ENCODE results near the gene MRPL20.
"Not testable (repeated sequence)": the region's sequence is repeated elsewhere in the genome, so short reads cannot be mapped to it uniquely, and the experiment has no call there.

Gene MRPL20

DNA sequence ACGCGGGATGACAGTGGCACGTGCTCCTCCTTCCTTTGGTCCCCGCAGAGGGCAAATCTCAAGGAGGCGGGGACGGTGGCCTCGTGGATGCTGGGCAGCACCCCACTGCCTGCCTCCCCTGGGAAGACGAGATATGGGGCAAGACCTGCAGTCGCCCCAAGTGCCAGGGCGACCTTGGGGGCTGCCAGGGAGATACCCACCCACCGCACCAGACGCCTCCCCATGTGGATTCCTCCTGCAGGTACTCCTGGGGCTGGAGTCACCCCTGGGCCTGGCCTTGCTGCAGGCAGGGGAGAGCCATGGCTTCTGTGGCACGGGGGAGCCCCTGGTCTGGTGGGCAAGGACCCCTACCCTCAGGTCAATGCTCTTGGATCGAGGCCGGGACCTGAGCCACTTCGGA is 26.2 kb downstream of the MRPL20 start:
- DNase-seq = no peak

DNA sequence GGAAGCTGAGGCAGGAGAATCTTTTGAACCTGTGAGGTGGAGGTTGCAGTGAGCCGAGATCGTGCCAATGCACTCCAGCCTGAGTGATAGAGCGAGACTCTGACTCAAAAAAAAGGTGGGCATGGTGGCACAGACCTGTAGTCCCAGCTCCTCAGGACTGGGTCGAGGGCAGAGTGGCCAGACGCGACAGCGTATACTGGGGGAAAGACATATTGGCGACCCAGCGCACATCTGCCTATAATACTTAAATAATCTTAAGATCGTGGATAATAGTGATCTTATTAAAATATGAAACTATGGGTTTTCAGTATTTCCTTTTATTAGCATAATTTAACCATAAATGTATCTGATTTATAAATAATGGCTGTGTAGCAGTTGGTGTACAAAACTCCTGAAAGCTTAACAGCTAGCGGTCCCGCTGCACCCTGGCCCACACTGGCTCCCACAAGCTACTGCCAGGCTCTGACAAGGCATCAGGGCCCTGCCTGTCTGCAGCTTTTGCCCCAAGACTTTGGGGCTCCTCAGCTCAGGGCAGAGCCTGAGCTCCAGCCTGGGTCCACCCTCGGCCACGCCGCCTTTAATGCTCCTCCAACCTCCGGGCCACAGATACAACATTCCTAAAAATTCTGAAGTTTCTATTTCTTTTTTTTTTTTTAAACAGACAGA is 29.4 kb downstream of the MRPL20 start:
- no peak for DNase-seq

DNA sequence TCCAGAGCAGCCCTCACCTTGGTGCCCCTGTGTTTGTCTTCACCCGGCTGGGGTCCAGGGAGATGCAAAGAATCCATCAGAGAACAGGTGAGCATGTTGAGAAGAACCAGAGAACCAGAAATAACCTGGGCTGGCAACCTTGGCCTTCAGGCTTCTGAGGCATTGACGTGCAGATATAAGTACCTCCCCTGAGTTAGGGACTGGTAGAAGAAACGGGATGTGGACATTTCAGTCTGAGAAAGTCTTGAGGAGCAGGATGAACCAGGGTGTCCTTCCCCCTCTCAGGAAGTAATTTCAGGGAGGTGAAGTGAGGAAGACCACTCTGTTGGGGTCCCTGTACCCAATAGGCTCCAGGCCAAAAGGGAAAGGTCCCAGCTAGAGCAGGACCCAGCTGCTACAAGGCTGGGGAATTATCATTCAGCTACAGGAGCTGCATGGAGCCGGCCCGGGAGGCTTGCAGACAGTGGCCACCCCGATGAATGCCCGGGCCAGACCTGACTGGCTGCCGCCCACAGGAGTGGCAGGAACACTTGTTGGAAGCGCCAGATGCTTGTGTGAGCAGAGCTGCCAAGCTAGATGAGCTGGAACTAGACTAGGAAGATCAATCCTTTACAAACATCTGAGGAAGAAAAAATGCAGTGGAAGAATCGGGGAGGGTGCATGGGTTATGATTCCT is 30.4 kb downstream of the MRPL20 start:
- no peak for DNase-seq

DNA sequence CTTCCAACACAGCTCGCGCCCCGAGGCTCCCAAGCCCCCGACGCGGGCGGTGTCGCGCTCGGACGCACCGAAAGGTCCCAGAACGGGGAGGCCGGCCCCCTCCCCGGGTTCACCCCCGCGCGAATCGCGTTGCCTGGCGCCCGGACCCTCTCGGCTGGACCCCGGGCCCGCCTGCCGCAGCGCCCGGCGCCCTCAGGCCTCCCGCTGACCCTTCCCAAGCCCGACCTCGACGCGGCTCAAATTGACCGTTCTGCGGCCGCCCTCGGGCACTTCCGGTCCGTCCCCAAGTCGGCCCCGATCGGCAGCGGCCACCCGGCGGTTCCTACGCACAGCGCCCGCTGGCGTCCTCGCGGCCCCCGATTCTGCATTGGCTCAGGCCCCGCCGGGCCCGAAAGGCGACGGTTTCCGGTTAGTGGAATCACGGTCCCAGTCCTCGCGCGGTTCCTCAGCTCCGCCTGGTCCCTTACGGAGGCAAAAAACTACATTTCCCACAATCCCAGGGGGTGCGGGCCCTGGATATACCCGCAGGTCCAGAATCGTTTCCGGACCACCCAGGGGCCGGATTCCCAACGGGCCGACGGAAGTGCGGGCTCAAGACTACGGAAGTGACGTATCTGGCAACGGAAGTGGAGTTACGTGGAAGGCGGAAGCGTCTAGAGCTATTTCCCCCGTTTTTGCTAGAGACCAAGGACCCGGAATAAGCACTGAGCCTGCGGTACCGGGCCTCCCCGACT is 32.0 kb downstream of the MRPL20 start, which contains the start of gene AURKAIP1:
Gene AURKAIP1, minus strand, starts transcription at position 279 of the 734 bp plus-strand sequence. CDS start 451 bp downstream, outside the sequence.
- peak; percentile 100 for DNase-seq

DNA sequence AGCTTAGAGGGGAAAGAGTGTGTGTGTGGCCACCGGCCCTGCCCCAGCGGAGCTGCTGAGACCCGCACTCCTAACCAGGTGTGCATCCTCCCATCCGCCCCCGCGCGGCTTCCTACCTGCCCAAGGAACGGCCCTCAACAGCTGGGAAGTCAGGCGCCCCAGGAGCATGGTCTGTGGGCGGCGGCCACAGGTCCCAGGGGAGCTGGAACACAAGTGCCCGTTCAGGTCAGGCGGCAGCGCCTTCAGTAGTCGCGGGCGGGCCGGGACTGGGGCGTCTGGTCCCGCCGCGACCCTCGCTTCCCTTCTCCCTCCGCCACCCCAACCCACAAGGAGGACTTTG is 32.5 kb downstream of the MRPL20 start:
- no peak for DNase-seq

DNA sequence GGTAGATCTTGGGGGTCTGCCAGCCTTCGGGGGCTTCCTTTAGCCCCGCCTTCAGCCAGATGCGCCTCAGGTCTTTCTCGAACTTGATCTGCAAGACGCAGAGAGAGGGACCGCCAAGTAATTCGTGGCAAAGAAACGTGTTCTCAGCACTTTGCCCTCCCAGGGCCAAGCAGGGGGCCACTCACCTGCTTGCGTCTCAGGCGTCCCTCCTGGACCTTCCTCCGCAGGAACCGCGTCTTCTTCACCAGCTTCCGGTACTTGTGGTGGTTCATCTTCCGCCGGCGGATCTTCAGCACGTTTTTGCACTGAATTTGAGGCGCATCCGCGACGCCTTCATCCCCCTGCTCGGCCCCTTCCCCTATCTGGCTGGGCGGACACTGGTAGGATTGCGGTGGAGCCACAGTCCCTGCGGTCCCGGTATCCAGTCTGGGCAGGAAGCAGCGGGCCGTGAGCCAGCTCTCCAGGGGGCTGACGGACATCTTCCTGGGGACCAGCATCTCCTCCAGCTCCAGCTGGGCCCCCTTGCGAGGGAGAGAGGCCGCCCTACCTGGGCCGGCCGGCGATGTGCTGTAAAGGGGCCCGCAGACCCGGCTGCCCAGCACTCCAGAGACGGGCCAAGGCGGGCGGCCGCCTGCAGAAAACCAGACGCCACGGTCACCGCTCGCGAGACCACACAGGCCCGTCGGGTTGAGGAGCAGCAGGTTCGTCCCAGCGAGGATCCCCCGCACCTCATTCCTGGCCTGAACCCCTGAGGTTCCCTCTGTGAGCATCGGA is 33.1 kb downstream of the MRPL20 start:
- no peak for DNase-seq

DNA sequence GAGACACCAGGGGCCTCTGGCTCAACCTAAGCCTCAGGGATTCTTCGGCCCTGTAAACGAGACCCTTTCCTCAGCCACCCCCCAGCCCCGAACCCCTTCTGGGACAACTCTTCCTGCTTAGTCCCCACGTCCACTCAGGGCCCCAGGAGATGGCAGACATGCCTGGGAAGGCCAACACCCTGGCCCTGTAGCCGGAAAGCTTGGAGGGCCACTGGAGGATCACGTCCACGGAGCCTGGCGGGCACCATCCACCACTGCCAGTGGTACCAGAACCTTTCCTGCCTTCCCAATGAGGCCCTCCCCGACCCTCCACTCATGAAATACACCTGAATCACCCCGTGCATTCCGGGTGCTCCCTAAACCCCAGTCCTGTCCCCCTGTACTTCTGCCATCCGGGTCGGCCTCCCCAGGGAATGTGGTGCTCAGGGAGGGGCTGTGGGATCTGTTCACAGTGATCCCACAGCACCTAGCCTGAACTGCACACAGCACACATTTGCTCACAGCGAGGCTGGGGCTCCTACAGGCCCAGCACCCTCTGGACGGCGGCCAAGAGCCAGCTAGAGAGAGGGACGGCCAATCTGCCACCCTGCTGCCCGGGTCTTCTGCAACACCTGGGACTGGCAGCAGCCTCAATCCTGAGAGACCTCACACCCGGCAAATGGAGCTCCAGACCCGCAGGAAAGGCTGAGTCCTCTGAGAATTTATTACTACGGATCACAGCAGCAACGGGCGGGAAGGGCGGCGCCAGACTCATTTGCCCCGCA is 33.9 kb downstream of the MRPL20 start:
- no peak for DNase-seq

DNA sequence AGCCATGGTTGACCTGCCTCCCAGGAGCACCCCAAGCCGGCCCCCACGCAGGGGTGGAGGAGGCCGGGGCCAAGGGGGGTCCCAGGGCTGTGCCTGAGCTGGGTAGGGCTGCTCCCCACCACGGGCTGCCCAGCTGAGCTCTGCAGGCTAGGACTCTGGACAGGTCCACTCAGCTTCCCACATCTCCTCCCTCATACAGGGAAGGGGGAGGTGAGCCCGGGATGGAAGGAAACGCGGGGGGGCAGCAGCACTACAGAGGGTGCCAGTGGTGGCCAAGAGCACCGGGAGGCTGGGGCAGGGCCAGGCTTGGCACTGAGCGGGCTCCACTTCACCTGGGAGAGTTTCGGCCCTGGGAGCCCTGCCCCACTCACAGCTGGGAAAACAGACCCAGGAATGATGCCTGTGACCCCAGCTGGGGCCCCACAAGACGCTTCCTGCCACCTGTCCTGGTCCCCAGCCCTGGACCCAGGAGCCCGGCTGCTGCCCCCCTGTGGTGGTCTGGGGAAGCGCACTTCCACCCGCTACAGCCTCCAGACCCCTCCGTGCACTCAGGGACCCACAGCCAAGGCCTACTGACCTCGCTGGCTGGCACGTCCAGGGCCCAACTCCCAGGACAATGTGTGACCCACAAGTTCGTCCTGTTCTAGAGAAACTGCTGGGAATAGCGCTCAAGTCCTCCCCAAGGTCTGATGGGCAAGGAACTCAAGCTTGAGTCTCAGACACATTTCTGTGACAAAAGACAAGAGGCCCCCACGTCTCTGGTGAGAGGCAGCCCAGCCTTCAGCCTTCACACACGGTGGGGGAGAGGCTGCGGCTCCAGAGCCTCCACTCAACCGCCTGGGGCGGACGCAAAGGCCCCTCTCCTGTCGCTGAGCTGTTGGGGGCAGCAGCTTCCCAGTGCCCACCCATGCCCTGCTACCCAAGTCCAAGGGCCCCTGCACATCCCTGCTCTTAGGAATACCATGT is 35.1 kb downstream of the MRPL20 start:
- peak; percentile 43 for DNase-seq

DNA sequence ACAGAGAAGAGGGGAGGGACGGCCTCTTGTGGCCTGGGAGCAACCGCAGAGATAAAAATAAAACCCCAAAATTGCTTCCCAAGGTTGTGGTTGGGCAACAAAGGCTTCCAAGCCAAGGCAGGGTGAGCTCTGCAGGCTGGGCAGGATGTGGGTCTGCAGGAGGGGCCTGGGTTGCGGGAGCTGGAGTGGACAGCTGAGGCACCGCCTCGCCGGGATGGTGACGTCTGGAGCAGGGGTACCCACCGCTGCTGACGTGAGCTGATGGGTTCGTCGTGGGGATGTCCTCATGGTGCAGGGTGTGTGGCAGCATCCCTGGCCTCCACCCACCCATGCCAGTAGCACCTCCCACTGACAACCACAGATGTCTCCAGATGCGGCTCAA is 35.7 kb downstream of the MRPL20 start:
- no peak for DNase-seq

DNA sequence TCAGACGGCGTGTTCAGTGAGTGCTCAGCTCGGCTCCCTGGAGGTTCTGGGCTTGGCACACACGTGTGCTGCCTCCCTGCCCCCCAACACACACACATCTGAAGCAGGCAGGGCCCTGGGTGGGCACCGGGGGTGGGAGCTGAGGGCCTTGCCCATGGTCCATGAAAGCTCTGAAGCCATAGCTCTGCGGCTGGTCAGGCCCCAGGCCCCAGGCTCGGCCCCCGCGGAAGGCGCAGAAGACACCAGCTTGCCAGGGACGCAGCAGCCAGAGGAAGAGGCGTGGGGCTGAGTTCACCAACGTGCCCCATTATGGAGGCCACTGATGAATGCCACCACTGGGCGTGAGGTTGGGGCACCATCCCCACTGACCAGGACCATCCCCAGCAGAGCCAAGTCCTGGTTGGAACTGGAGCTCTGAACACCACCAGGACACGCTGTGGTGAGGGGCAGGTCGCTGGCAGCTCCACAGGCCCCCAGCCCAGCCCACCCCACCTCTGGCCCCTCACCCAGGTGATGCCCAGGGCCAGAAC is 36.3 kb downstream of the MRPL20 start:
- no peak for DNase-seq

DNA sequence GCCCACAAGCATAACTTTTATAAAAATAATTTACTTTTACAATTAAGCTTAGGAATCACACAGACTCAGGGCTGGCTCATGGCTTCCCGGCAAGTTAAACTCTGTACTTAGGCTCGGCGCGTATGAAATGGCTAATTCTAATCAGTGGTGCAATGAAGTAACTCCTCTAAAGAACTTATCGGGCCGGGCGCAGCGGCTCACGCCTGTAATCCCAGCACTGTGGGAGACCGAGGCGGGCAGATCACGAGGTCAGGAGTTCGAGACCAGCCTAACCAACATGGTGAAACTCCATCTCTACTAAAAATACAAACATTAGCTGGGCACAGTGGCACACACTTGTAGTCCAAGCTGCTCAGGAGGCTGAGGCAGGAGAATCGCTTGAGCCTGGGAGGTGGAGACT is 37.0 kb downstream of the MRPL20 start:
- DNase-seq = not testable (repeated sequence)

DNA sequence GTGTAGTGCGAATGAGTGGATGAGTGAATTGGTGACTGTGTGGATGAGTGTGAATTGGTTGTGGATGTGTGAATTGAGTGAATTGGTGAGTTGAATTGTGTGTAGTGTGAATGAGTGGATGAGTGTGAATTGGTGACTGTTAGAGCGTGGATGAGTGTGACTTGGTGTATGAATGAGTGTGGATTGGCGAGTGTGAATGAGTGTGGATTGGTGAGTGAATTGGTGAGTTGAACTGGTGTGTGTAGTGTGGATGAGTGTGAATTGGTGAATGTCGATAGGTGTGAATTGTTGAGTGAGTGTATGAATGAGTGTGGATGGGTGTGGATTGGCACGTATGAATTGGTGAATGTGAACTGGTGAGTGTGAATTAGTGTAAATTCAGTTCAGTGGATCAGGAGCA is 39.8 kb downstream of the MRPL20 start:
- DNase-seq = no peak

DNA sequence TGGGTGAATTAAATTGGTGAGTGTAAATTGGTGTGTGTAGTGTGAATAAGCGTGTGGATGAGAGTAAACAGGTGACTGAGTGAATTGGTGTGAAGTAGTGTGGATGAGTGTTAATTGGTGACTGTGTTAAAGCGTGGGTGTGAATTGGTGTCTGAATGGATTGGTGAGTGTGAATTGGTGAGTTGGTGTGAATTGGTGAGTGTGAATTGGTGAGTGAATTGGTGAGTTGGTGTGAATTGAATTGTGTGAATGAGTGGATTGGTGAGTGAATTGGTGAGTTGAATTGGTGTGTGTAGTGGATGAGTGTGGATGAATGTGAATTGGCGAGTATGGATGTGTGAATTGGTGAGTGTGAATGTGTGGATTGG is 40.4 kb downstream of the MRPL20 start:
- no peak for DNase-seq

DNA sequence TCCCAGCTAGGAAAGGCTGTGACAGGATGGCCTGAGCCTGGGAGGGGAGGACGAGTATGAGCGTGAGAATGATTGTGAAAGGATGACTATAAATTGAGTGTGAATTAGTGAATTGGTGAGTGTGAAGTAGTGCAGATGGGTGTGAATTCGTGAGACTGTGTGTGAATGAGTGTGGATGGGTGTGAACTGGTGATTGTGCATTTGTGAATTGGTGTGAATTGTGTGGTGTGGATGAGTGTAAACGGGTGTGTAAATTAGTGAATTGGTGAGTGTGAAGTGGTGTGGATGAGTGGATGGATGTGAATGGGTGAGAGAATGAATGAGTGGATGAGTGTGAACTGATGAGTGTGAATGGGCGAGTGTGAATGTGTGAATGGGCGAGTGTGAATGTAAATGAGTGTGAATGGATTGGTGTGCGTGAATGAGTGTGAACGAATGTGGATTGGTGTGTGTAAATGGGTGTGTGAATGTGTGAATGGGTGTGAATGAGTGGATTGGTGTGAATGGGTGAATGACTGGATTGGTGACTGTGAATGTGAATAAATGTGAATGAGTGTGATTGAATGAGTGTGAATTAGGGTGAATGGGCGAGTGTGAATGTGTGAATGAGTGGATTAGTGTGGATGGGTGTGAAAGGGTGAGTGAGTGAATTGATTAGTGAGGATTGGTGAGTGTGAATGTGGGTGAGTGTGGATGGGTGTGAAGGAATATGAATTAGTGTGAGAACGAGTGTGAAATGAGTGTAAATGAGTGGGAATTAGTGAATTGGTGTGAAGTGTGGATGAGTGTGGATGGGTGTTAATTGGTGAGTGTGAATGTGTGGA is 41.0 kb downstream of the MRPL20 start:
- DNase-seq = no peak

DNA sequence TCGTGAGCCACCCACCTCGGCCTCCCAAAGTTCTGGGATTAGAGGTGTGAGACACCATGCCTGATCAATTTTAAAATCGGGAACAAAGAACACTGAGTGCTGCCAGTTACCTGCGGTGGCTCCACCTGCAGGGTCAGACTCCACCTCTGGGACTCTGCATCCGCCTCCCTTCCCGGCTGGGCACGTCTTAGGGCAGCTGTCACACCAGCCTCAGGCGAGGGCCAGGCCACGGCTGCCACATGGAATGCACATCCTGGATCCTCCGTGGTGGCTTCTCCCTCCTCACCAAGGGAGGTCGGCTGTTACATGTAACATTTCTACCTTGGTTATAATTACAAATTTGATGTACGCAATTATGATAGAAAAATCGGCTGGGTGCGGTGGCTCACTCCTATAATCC is 42.8 kb downstream of the MRPL20 start:
- no peak for DNase-seq

DNA sequence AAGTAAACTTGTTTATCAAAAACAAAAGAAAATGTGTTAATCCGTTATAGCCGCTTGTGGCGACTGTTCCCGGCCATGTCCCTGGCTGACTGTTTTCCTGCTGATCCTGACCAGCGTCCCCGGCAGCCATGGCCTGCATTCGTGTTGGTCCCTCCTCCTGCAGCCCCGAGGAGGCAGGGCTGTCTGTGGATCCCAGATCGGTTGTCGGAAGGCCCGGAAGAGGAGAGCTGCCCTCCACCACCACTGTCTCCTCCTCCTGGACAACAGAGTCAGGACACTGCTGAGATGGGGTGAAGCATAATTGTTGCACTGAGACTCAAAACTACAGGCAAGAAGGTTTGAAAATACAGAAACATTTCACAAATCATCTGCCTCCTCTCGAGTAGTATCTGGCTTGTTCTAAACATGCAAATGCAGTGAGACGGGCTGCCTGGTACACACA is 45.1 kb downstream of the MRPL20 start:
- peak; percentile 78 for DNase-seq

DNA sequence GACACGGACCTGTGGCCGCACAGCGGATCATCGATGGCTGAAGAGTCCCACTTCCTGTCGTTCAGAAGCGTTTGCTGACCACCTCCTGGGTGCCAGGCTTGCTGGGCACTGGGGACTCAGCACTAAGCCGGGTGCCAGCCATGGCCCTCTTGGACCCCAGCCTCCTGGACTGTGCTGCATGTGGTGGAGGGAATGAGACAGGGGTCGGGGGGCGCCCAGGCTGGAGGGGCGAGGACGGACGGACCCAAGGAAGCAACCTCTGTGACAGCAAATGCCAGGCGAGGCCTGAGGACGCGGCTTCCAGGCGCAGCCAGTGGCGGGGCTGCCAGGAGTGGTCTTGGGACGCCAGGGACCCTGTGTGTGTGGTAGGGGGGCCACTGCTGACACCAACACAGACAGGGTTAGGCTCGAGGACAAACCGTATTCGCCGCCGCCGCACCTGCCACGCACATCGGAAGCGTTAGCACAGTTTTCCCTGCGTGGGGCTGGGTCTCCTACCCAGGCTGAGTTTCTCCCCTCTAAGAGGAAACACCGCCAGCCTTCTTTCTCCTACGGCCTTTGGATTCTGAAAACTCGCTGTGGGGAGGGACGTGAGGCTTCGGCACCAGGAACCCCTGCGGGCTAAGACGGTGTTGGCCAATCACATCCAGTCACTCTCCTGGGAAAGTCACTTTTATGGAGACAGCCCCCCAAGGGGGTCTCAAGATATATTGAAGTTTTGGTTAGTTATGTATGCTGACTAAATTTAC is 45.7 kb downstream of the MRPL20 start:
- no peak for DNase-seq

DNA sequence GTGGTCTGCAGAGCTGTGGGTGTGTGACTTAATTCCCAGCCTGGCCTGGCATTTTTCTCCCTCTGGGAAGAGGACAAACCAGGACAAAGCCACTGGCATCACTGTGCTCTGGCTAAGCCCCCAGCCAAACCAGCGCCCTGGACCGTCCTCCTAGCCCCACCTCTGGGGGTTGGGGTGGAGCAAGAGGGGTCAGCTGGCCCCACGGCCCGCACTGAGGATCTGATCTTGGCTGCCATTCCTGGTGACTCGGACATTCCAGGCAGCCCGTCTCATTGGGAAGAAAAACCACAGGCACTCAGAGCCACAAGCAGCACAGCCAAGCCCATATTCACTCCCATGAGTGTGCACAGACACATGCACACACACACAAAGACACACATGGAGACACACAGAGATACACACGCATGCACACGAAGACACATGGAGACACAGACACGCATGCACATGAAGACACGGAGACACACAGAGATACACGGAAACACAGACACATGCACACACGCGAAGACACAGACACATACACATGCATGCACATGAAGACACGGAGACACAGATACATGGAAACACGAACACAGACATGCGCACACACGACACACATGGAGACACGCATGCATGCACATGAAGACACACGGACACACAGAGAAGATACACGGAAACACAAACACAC is 46.5 kb downstream of the MRPL20 start:
- peak; percentile 91 for DNase-seq

Data from fibroblast of skin of right quadriceps (primary cell).